ELR (cell line): ENCODE data around the gene CCDC171.
"Not testable (repeated sequence)": the region's sequence is repeated elsewhere in the genome, so short reads cannot be mapped to it uniquely, and the experiment has no call there.

Source experiments
- DNase-seq: peaks from one replicate; pipeline ENCODE4 v3.0.0-alpha.2; 2015; ENCODE audit warnings: low read depth

Gene CCDC171

GRCh38 chr9:15570769-15571168, 17.9 kb downstream of the CCDC171 start:
- no peak for DNase-seq

- no peak for DNase-seq
Measured at GRCh38 chr9:15572200-15572770, 19.4 kb downstream of the CCDC171 start.

GRCh38 chr9:15576350-15577050, 23.7 kb downstream of the CCDC171 start:
- no peak for DNase-seq

- no peak for DNase-seq
Measured at GRCh38 chr9:15578714-15579113, 25.9 kb downstream of the CCDC171 start.

- no peak for DNase-seq
Measured at GRCh38 chr9:15584379-15584778, 31.5 kb downstream of the CCDC171 start.

GRCh38 chr9:15592317-15592716, 39.5 kb downstream of the CCDC171 start:
- no peak for DNase-seq

- DNase-seq, result not testable (repeated sequence)
Measured at GRCh38 chr9:15592940-15593339, 40.1 kb downstream of the CCDC171 start.

- DNase-seq, result not testable (repeated sequence)
Measured at GRCh38 chr9:15600666-15601330, 48.0 kb downstream of the CCDC171 start.

- DNase-seq, result peak; percentile 64
Measured at GRCh38 chr9:15606643-15607472, 54.0 kb downstream of the CCDC171 start.

GRCh38 chr9:15612962-15613361, 60.1 kb downstream of the CCDC171 start:
- no peak for DNase-seq

- no peak for DNase-seq
Measured at GRCh38 chr9:15617782-15618181, 64.9 kb downstream of the CCDC171 start.

GRCh38 chr9:15618540-15619331, 65.9 kb downstream of the CCDC171 start:
- no peak for DNase-seq

- peak; percentile 31 for DNase-seq
Measured at GRCh38 chr9:15622318-15622971, 69.6 kb downstream of the CCDC171 start.

GRCh38 chr9:15635752-15636151, 82.9 kb downstream of the CCDC171 start:
- DNase-seq, result no peak

- no peak for DNase-seq
Measured at GRCh38 chr9:15640121-15640520, 87.3 kb downstream of the CCDC171 start.

GRCh38 chr9:15641291-15641690, 88.4 kb downstream of the CCDC171 start:
- DNase-seq, result no peak

GRCh38 chr9:15642369-15642962, 89.6 kb downstream of the CCDC171 start:
- DNase-seq, result peak; percentile 65

GRCh38 chr9:15670246-15670645, 117.4 kb downstream of the CCDC171 start:
- DNase-seq, result no peak

GRCh38 chr9:15670894-15671293, 118.1 kb downstream of the CCDC171 start:
- DNase-seq, result no peak

GRCh38 chr9:15693701-15694100, 140.9 kb downstream of the CCDC171 start:
- DNase-seq, result no peak

- DNase-seq, result peak; percentile 28
Measured at GRCh38 chr9:15696979-15697378, 144.1 kb downstream of the CCDC171 start.
